ENCODE results near the gene AKR1C2. TPM values are rescaled to one million over a fixed set of nuclear protein-coding genes. Genes with fewer than 3 reads are reported as not detected.
"Not testable (repeated sequence)": the region's sequence is repeated elsewhere in the genome, so short reads cannot be mapped to it uniquely, and the experiment has no call there.

The AKR1C2 gene
- total RNA-seq: 1.3 TPM

DNA sequence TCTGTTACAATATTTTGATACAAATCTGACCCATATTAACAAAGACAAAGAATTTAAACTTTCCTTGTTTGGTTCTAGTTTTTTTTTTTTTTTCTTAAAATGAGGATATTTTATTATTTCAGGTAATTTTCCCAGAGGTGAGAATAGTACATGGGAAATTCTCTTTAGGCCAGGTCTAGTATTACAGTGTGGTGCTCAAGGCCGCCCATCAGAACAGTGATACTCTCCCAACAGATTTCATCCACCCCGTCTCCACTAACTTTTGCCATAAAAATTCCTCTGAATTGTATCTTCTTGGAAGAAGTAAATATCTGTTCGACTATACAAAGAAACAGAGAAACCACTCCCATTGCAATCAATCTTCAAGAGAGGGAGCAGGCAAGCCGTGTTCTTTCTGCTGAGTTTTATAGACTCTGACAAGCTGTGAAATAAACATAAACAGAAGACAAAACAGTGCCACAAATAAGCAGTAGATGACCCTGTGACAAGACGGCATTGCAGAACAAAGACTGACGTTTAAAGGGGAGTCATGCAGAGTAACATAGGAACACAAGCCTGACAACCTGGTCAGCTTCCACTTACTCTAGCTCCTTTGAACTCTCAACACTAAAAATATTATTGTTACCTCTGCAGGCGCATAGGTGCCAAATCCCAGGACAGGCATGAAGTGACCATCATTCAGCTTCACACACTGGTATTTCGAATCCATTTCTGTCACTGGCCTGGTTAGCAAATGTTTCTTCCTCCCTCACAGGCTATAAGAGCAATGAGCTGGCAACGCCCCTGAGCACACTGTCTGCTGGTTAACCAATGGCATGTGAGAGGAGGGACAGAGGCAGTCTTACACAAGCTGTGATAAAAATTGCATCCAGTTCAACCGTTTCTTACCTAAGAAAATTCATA lies at the start of gene AKR1C2:
Gene AKR1C2, minus strand, starts transcription at position 731 of the 903 bp plus-strand sequence. Its CDS starts 22 bp downstream, at position 709.
- not testable (repeated sequence) for DNase-seq (ENCODE audit: low read depth in 2 of 3, low spot score in 2 of 3)

DNA sequence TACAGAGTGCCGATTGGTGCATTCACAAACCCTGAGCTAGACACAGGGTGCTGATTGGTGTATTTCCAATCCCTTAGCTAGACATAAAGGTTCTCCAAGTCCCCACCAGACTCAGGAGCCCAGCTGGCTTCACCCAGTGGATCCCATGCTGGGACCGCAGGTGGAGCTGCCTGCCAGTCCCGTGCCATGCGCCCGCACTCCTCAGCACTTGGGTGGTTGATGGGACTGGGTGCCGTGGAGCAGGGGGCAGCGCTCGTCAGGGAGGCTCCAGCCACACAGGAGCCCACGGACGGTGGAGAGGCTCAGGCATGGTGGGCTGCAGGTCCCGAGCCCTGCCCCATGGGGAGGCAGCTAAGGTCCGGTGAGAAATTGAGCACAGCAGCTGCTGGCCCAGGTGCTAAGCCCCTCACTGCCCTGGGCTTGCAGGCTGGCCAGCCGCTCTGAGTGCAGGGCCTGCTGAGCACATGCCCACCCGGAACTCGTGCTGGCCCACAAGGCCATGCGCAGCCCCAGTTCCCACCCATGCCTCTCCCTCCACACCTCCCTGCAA lies 49.4 kb upstream of the AKR1C2 start:
- DNase-seq (ENCODE audit: low read depth in 2 of 3, low spot score in 2 of 3): not testable (repeated sequence)

- DNase-seq (ENCODE audit: low read depth in 2 of 3, low spot score in 2 of 3): no peak
Measured at GRCh38 chr10:5047912-5048628, 44.4 kb upstream of the AKR1C2 start.

GRCh38 chr10:5047055-5047454 lies 43.4 kb upstream of the AKR1C2 start:
- DNase-seq (ENCODE audit: low read depth in 2 of 3, low spot score in 2 of 3): not testable (repeated sequence)

GRCh38 chr10:5046410-5046809 lies 42.8 kb upstream of the AKR1C2 start:
- DNase-seq (ENCODE audit: low read depth in 2 of 3, low spot score in 2 of 3): no peak

DNA sequence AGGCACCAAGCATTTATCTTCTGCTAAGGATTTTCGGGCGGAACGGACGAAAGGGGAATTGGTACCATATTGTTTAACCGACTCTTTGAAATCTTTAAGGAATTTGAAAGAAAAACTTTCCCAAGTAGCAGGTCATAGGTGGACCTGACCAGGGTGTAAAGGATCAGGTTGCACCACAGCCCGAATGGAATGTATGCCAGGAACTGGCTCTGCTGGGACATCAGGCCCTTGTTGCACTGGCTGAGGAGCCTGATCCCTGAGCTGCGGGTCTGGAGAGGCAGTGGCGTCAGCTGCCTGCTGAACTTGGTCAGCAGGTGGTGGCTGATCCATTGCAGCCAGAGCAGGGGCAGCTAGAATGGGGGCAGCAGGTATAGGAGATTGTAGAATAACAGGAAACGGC lies 41.4 kb upstream of the AKR1C2 start:
- DNase-seq (ENCODE audit: low read depth in 2 of 3, low spot score in 2 of 3): no peak

DNA sequence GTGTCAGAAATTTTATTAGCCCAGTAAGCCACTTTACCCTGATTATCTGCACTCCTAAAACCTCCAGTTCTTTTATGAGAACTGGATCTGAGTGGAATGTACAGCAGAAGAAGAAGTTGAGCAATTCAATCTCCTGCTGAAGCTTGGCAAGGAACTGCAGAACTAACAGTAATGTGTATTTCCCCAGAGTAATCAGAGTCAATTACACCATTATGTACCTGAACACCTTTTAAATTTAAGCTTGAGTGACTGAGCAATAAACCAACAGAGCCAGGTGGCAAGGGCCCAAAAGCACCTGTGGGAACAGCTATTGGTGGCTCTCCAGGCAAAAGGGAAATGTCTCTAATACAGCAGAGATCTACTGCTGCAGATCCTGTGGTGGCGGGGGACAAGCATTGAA lies 40.1 kb upstream of the AKR1C2 start:
- DNase-seq (ENCODE audit: low read depth in 2 of 3, low spot score in 2 of 3): no peak

DNA sequence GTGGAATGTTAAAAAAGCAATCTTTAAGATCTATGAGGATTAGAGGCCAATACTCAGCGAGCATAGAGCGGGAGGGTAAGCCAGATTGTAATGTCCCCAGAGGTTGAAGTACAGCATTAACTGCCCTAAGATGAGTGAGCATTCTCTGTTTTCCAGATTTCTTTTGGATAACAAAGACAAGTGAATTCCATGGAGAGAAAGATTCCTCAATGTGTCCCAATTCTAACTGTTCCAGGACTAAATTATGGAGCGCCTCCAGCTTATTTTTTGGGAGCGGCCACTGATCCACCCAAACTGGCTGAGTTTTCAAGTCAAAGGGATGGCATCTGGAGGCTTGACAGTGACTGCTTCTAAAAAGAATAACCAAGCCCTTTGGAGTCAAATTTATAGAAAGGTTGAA lies 39.3 kb upstream of the AKR1C2 start:
- DNase-seq (ENCODE audit: low read depth in 2 of 3, low spot score in 2 of 3): no peak

GRCh38 chr10:5041471-5042023 lies 37.9 kb upstream of the AKR1C2 start:
- no peak for DNase-seq (ENCODE audit: low read depth in 2 of 3, low spot score in 2 of 3)

- no peak for DNase-seq (ENCODE audit: low read depth in 2 of 3, low spot score in 2 of 3)
Measured at GRCh38 chr10:5040781-5041470, 37.3 kb upstream of the AKR1C2 start.

DNA sequence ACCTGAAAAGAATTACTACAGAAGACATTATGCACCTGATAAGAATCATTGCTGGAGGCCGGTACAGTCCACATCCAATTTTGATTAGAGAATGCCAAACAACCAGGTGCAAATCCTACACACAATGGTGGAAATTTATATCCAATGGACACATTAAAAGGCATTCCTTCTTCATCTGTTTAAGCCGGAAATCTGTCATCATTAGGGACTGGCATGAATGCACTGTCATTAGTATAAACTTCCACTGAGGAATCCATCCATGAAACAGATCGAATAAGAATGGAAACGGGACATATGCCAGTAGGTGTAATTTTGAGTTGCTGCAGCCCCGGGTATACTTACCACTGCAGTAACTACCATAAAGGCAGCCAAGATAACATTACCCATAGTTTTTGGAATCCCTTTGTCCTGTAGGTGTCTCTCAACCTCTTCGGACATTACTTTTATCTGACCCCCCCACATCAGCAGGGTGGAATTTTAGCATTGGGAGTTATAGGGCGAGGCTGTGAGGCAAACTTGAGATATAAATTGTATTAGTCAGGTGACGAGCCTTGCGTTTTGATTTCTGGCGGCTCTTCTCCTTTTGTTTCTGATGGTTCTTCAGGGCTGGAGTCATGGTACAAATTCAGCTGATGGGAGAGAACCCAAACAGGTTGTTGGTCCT lies 36.5 kb upstream of the AKR1C2 start:
- no peak for DNase-seq (ENCODE audit: low read depth in 2 of 3, low spot score in 2 of 3)

- no peak for DNase-seq (ENCODE audit: low read depth in 2 of 3, low spot score in 2 of 3)
Measured at GRCh38 chr10:5038733-5039132, 35.1 kb upstream of the AKR1C2 start.

DNA sequence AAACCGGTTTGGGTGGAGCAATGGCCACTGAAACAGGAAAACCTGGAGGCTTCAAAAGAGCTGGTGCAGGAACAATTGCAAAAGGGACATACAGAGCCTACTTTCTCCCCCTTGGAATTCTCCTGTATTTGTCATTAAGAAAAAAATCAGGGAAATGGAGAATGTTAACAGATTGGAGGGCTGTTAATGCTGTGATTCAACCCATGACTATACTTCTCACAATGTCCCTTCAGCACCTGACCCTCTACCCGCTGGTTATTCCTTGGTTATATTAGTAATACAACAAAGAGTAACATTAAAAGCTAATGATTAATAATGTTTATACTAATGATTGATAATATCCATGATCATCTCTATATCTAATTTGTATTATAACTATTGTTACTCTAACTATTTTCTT lies 34.4 kb upstream of the AKR1C2 start:
- DNase-seq (ENCODE audit: low read depth in 2 of 3, low spot score in 2 of 3): no peak

DNA sequence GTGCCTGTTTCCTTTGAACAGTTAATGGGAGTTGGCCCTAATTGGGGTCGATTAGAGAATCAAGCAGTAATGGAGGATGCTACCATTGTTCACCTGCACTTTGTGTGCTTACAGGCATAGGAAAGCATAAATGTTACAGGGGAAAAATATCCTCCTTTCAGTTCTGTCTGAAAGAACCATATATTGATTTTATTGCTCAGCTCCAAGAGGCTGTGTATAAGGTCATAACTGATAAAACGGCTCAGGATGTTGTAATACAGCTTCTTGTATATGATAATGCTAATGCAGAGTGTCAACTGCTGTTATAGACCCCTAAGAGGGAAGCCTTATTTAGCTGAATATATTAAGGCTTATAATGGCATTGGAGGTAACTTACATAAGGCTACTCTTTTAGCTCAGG lies 32.9 kb upstream of the AKR1C2 start:
- no peak for DNase-seq (ENCODE audit: low read depth in 2 of 3, low spot score in 2 of 3)

- DNase-seq (ENCODE audit: low read depth in 2 of 3, low spot score in 2 of 3): no peak
Measured at GRCh38 chr10:5035356-5035755, 31.7 kb upstream of the AKR1C2 start.

DNA sequence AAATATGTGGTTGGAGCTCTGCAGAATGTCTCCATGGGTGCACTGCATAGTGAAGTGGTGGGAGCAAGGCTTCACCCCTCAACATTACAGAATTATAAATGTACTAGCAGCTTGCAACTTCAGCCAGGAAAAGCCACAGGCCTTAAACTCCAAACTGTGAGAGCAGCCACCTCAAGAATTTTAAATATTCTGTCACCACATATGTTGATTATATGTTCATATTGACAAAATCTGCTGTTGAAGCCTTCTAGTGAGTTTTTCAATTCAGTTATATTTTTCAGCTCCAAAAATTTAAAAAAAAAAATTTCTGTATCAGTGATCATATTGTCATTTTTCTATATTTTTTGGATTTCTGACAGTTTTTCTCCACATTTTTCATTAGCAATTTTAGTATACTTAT lies 30.9 kb upstream of the AKR1C2 start:
- peak in 1 of 3 donors; percentile 10 for DNase-seq (ENCODE audit: low read depth in 2 of 3, low spot score in 2 of 3)

DNA sequence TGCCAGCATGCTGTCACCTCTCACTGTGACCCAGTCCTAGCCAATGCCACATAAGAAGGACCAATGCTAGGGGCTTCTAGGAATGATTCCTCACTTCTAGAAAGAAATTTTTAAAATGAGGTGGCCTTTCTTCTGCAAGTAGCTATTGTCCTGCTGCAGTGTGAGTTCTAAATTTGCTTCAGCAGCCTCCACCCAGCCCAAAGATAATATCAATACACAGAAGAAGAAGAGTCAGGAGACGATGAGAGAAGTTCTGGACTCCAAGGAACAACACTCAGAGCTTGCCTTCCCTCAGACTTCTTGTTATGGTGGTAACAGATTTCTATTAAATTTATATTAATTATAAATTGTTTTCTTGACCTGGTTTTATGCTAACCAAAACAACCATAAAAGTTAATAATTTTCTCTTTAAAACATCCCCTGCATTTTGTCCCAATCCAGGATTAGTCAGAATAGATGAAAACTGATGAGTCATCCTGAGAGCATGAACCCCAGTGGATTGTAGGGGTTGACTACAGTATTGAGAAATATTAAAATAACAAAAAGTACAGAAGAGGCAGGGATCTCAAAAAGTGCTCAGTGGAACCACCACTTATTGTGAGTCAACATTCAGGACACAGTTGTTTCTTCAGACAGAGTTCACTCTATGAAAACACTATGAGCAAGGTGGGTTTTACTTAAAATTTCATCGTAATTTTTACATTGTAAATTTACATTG lies 29.6 kb upstream of the AKR1C2 start:
- no peak for DNase-seq (ENCODE audit: low read depth in 2 of 3, low spot score in 2 of 3)

GRCh38 chr10:5032444-5032843 lies 28.8 kb upstream of the AKR1C2 start:
- not testable (repeated sequence) for DNase-seq (ENCODE audit: low read depth in 2 of 3, low spot score in 2 of 3)

- not testable (repeated sequence) for DNase-seq (ENCODE audit: low read depth in 2 of 3, low spot score in 2 of 3)
Measured at GRCh38 chr10:5031588-5031987, 27.9 kb upstream of the AKR1C2 start.

Measured in hematopoietic multipotent progenitor cell (in vitro differentiated cells).